GM18498 (cell line): ENCODE measurements around the gene SPAM1.
A peak's percentile ranks its signal among the peaks of the same experiment; 100 is the strongest.
"Not testable (repeated sequence)": the region's sequence is repeated elsewhere in the genome, so short reads cannot be mapped to it uniquely, and the experiment has no call there.

Source experiments
- ATAC-seq: cut with Tn5 transposase; IDR thresholded peaks from one replicate; pipeline ENCODE4 v1.9.1; 2021; ENCODE audit warnings: mild to moderate bottlenecking, moderate library complexity; ENCODE audit not compliant: unreplicated experiment

SPAM1 gene

GRCh38 chr7:123948136-123948535, 23.1 kb downstream of the SPAM1 start:
- ATAC-seq: no peak

GRCh38 chr7:123958186-123958703, 33.2 kb downstream of the SPAM1 start:
- no peak for ATAC-seq

- no peak for ATAC-seq
Observed at GRCh38 chr7:123961771-123962170, 36.7 kb downstream of the SPAM1 start.

GRCh38 chr7:123966936-123967335, 41.9 kb downstream of the SPAM1 start:
- no peak for ATAC-seq

GRCh38 chr7:123972045-123972444, 47.0 kb downstream of the SPAM1 start:
- ATAC-seq: no peak

- ATAC-seq: no peak
Observed at GRCh38 chr7:123972831-123973230, 47.8 kb downstream of the SPAM1 start.

GRCh38 chr7:123974326-123974908, 49.4 kb downstream of the SPAM1 start:
- ATAC-seq: peak; percentile 71

- ATAC-seq: no peak
Observed at GRCh38 chr7:123975084-123975483, 50.0 kb downstream of the SPAM1 start.

- no peak for ATAC-seq
Observed at GRCh38 chr7:123977081-123977480, 52.0 kb downstream of the SPAM1 start.

GRCh38 chr7:123979876-123980275, 54.8 kb downstream of the SPAM1 start:
- no peak for ATAC-seq

GRCh38 chr7:123987445-123987844, 62.4 kb downstream of the SPAM1 start:
- no peak for ATAC-seq

- no peak for ATAC-seq
Observed at GRCh38 chr7:123992913-123993518, 68.0 kb downstream of the SPAM1 start.

GRCh38 chr7:123993996-123994395, 69.0 kb downstream of the SPAM1 start:
- ATAC-seq: no peak

- ATAC-seq: no peak
Observed at GRCh38 chr7:123994449-123994848, 69.4 kb downstream of the SPAM1 start.

GRCh38 chr7:123995617-123996326, 70.7 kb downstream of the SPAM1 start:
- ATAC-seq: no peak

- no peak for ATAC-seq
Observed at GRCh38 chr7:123996327-123996625, 71.2 kb downstream of the SPAM1 start.

- no peak for ATAC-seq
Observed at GRCh38 chr7:123998921-123999320, 73.9 kb downstream of the SPAM1 start.

GRCh38 chr7:123999703-124000102, 74.7 kb downstream of the SPAM1 start:
- no peak for ATAC-seq

GRCh38 chr7:124008296-124008695, 83.3 kb downstream of the SPAM1 start:
- not testable (repeated sequence) for ATAC-seq

GRCh38 chr7:124009321-124009720, 84.3 kb downstream of the SPAM1 start:
- no peak for ATAC-seq
